Activated naive CD4-positive, alpha-beta T cell treated with anti-CD3 and anti-CD28 coated beads for 36 hours (primary cell): ENCODE data around the gene MAP3K3. TPM values are rescaled to one million over a fixed set of nuclear protein-coding genes. Genes with fewer than 3 reads are reported as not detected.
A peak's percentile ranks its signal among the peaks of the same experiment; 100 is the strongest.

Source experiments
- CTCF ChIA-PET: fragments of 350-600 bp; sonication (Branson Sonifier 250); formaldehyde crosslinking; loops from one replicate; lab custom pipeline; 2021; ENCODE audit warnings: antibody characterized with exemption; lab: Charles Lee
- DNase-seq: peaks from one replicate; pipeline ENCODE4 v3.0.0-alpha.2; 2020
- H3K27ac Mint-ChIP-seq: one replicate; pipeline ENCODE4 v1.8.0; 2021; ENCODE audit warnings: mild to moderate bottlenecking, mixed read lengths
- H3K27me3 Mint-ChIP-seq: one replicate; pipeline ENCODE4 v1.8.0; 2021; ENCODE audit warnings: low read depth, mixed read lengths
- H3K36me3 Mint-ChIP-seq: one replicate; pipeline ENCODE4 v1.8.0; 2021; ENCODE audit warnings: low read depth, mixed read lengths
- H3K4me1 Mint-ChIP-seq: one replicate; pipeline ENCODE4 v1.8.0; 2021; ENCODE audit warnings: low read depth, mixed read lengths
- H3K4me3 Mint-ChIP-seq: one replicate; pipeline ENCODE4 v1.8.0; 2021; ENCODE audit warnings: mild to moderate bottlenecking, moderate library complexity, mixed read lengths
- H3K9me3 Mint-ChIP-seq: one replicate; pipeline ENCODE4 v1.8.0; 2021; ENCODE audit warnings: mixed read lengths
- intact Hi-C: fragments of 100-400 bp; cut with micrococcal nuclease; formaldehyde crosslinking; loops from one replicate; pipeline ENCODE4 v1.15.1; 2023
- total RNA-seq, 2 experiments: library from RNA; stranded (reverse); gene quantifications; one replicate each; pipeline ENCODE4 v1.2.3, GENCODE V29; 2021

The MAP3K3 gene
- total RNA-seq, 2 experiments from 2014 or later: 28.8 to 29.6 TPM

DNA sequence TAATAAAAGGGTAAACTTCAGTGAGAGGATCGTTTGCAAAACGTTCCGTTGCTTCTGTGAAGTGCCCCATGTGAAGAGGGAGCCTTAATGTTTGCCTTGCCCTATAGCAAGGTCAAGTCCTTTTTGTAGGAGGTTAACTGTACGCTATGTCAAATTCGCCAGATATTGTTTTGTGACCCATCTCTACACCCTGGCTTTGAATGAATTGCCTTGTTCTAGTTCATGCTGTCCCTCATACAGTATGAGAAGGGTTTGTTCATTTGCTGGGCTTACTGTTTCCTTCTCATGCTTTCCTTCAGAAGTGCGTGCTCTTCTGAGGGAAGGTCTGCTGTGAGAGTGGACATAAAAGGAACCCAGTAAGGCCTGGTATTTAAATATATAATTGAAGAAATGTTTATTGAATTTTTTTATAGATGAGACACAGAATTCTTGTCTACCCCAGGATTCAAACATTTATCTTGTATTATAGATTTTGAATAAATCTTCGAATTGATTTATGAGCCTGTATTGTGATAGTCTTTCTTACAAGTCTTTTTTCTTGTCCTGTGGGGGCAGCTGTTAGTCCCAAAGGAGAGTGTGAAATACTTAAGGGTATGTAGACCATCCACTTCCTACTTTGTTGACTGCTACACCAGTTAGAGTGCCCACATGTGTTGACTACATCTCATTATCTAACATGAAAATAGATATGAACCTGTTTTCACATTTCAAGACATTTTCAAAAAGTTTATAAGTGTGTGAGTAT, 1.7 kb downstream of the MAP3K3 start:
- no peak for DNase-seq
- Mint-ChIP-seq H3K27ac (no peak overlapping the region), H3K4me3 (peak overlapping the region; percentile 97), H3K4me1 (peaks cover 39% of the 10 kb centered on the region), H3K36me3 (peaks cover 1% of the 10 kb centered on the region), H3K9me3 (no peaks in the 10 kb centered on the region), H3K27me3 (no peaks in the 10 kb centered on the region)
- CTCF ChIA-PET: interaction anchor here (0.6 to 2.7 kb wide), 6 partner anchors 12 to 198 kb away, joined by 3 to 10 read pairs (median 4); no protein-coding TSS in a partner anchor
- intact Hi-C loops: loop anchor here (5.0 kb wide), 1 partner anchor 883 kb away; the partner anchor contains the start of genes CEP95 and DDX5

DNA sequence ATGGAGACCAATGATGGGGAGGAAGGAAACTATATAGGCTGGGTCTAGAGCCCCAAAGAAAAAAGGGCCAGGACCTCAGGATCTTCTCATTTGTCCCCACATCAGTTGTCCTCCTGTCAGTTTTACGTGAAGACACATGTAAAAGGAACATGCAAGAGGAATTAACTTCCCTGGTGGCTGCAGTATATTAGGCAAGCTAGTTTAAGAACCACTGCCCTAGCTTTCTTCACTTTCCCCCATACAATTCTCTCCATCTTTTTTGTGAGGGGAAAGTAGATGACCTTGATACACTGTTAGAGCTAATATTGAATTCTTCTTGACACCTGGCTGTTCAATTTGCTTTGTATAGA, 2.3 kb downstream of the MAP3K3 start:
- Mint-ChIP-seq H3K4me3 (peak overlapping the region; percentile 15), H3K27me3 (no peaks in the 10 kb centered on the region), H3K36me3 (peaks cover 1% of the 10 kb centered on the region), H3K27ac (no peak overlapping the region), H3K4me1 (peaks cover 39% of the 10 kb centered on the region), H3K9me3 (no peaks in the 10 kb centered on the region)
- no peak for DNase-seq
- intact Hi-C loops: loop anchor here (5.0 kb wide), 1 partner anchor 883 kb away; the partner anchor contains the start of genes CEP95 and DDX5
- CTCF ChIA-PET: interaction anchor here (0.7 to 1.9 kb wide), 4 partner anchors 12 to 86 kb away, joined by 4 to 6 read pairs (median 4); no protein-coding TSS in a partner anchor

DNA sequence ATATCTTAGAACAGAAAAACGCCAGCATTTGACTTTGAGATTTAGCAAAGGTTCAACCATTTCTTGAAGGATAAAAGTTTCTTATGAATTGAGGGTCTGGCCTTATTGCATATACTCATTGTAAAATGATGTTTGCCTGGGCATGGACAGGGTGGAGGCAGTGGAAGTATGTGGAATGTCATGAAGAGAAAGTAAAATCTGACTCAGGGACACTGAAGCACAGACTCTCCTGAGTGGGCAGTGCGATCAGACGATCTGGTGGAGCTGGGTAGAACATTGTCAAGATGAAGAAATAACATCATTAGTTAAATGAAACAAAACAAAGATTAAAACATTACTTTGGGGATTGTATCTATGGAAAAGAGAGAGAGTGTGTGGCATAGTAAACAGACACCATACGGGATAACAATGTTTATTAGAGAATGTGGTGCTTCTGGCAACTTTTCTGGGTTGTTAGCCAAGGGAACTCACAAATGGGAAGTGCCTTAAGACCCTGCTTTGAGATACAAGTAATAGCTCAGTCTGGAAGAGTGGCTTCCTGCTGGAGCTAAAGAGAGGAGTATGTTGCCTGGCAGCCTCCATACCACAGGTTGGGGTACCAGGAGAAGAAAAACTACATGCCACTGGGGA, 4.4 kb downstream of the MAP3K3 start:
- H3K4me3 Mint-ChIP-seq: no peak overlapping the region
- H3K36me3 Mint-ChIP-seq: peaks cover 1% of the 10 kb centered on the region
- no peaks in the 10 kb centered on the region for H3K27me3 Mint-ChIP-seq
- CTCF ChIA-PET: interaction anchor here (0.6 to 2.8 kb wide), 7 partner anchors 13 to 791 kb away, joined by 3 to 16 read pairs (median 5); no protein-coding TSS in a partner anchor
- no peaks in the 10 kb centered on the region for H3K9me3 Mint-ChIP-seq
- no peak overlapping the region for H3K27ac Mint-ChIP-seq
- peaks cover 40% of the 10 kb centered on the region for H3K4me1 Mint-ChIP-seq
- no peak for DNase-seq
- intact Hi-C loops: no loop called here

DNA sequence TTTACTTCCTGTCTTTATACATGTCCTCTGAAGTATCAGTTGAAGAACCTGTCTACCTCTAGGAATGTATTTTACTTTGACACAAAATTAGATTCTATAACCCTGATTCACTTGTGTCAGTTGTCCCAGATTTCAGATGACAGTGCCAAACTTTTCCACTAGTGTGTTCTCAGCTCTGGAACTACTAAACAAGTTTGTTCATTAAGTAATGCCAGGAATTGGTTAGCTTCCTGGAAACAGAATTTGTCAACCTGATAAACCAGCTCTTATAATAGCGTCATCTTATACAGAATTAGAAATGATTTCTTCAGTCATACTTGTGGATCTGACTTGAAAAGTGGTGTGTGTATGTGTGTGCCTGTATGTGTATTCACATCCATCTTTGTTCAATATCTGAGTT, 7.4 kb downstream of the MAP3K3 start:
- Mint-ChIP-seq H3K27me3 (no peaks in the 10 kb centered on the region), H3K4me1 (peaks cover 42% of the 10 kb centered on the region)

DNA sequence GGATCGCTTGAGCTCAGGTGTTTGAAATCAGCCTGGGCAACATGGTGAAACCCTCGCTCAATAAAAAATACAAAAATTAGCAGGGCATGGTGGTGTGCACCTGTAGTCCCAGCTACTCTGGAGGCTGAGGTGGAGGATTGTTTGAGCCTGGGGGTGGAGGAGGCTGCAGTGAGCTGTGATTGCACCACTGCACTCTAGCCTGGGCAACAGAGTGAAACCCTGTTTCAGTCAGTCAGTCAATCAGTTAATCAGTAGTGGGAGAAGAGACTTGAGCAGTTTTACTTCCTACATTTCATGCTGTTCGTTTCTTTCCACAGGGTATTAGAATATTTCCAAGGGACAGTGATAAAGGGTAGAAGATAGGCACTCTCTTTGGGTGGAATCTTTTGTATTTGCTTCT, 8.8 kb downstream of the MAP3K3 start:
- Mint-ChIP-seq H3K36me3 (peaks cover 7% of the 10 kb centered on the region), H3K27me3 (no peaks in the 10 kb centered on the region), H3K4me3 (no peak overlapping the region), H3K4me1 (peaks cover 29% of the 10 kb centered on the region), H3K27ac (no peak overlapping the region), H3K9me3 (no peaks in the 10 kb centered on the region)
- intact Hi-C loops: no loop called here
- CTCF ChIA-PET: no interaction called here
- DNase-seq: no peak

More for the DNA sequence above, 7.4 kb downstream of the MAP3K3 start:
- no peaks in the 10 kb centered on the region for H3K9me3 Mint-ChIP-seq
- no peak overlapping the region for H3K4me3 Mint-ChIP-seq
- intact Hi-C loops: no loop called here
- no peak overlapping the region for H3K27ac Mint-ChIP-seq
- no peak for DNase-seq
- CTCF ChIA-PET: no interaction called here
- peaks cover 4% of the 10 kb centered on the region for H3K36me3 Mint-ChIP-seq

DNA sequence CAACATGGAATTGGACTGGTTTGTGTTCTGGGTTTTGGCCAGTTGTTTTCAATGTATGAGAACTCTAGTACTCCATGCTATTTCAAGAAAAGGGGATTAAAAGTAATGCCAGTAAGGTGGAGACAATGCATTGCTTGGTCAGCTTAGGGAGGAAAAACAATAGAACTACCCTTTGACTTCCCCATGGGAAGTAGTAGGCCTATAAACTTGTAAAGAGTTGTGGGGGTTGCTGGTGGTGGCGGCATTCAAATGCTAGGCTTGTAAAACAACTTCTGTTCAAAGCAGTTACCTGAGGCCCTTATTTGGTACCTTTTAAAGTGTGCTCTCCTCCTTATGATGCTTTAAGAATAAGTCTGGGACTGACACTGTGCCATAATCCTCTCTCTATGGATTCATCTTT, 9.4 kb downstream of the MAP3K3 start:
- Mint-ChIP-seq H3K9me3 (no peaks in the 10 kb centered on the region), H3K27me3 (no peaks in the 10 kb centered on the region), H3K4me3 (no peak overlapping the region), H3K36me3 (peaks cover 11% of the 10 kb centered on the region), H3K4me1 (peaks cover 28% of the 10 kb centered on the region), H3K27ac (no peak overlapping the region)
- CTCF ChIA-PET: no interaction called here
- no peak for DNase-seq
- intact Hi-C loops: no loop called here

DNA sequence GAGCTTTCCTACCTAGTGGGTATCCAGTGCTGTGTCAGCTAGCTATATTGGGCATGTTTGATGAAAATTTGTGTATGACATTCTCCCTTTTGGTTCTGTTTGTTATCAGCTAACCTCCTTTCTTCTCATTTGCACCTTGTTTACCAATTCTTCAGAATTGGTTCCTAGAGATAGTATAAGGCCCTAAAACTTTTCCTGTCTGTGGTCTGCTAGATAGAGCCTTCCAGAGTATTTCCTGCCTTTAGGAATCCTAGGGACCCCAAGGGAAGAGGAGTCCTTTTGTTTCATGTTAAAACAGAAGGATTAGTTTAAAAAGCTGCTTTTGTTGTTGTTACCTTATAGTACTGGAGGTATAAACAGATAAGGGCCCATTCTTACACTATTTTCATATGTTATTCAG, 11.5 kb downstream of the MAP3K3 start:
- H3K9me3 Mint-ChIP-seq: no peaks in the 10 kb centered on the region
- H3K27me3 Mint-ChIP-seq: no peaks in the 10 kb centered on the region
- DNase-seq: no peak
- peaks cover 11% of the 10 kb centered on the region for H3K36me3 Mint-ChIP-seq
- intact Hi-C loops: no loop called here
- CTCF ChIA-PET: interaction anchor here (0.6 kb wide), 1 partner anchor 8 kb away, joined by 6 read pairs; no protein-coding TSS in a partner anchor
- no peak overlapping the region for H3K4me3 Mint-ChIP-seq
- H3K4me1 Mint-ChIP-seq: peaks cover 24% of the 10 kb centered on the region
- no peak overlapping the region for H3K27ac Mint-ChIP-seq

DNA sequence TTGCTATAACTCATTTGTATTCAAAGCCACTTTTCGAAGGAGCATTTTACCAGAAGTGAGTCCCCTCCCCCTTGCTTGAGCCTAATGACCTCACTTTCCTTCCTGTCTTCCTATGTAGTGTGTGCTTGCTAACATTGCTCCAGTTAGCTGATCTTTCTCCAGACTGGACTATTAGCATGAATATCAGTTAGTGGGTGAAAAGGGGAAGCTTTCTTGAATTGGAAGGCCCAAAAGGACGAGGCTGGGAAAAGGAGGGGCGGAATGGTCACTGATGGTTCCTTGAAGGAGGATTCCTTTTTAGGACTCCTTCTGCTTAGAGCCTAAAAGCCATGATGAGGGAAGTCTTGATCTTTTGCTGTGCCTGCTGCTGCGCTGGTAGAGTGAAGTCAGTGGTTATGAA, 11.9 kb downstream of the MAP3K3 start:
- CTCF ChIA-PET: interaction anchor here (1.4 to 2.2 kb wide), 2 partner anchors 19 to 22 kb away, joined by 4 to 5 read pairs; no protein-coding TSS in a partner anchor

DNA sequence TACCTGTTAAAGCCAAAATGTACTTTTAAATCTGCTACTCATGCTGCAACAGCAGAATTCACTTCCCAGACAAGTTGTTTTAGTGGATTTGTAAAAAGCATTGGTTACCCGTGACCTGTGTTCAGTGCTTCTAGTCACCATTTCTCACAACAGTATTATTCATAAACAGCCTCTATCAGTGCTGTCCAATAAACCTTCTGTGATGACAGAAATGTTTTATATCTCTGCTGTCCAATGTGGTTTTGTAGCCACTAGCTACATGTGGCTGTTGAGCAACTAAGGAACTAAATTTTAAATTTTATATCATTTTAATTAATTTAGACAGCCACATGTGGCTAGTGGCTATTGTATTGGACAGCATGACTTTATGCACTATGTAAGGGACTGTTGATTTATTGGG, 12.6 kb downstream of the MAP3K3 start:
- no peak for DNase-seq
- intact Hi-C loops: no loop called here
- H3K27ac Mint-ChIP-seq: no peak overlapping the region
- H3K27me3 Mint-ChIP-seq: no peaks in the 10 kb centered on the region
- H3K36me3 Mint-ChIP-seq: peaks cover 11% of the 10 kb centered on the region
- no peaks in the 10 kb centered on the region for H3K9me3 Mint-ChIP-seq
- H3K4me1 Mint-ChIP-seq: peaks cover 31% of the 10 kb centered on the region
- CTCF ChIA-PET: interaction anchor here (1.1 to 2.2 kb wide), 4 partner anchors 20 to 75 kb away, joined by 3 to 5 read pairs (median 4); no protein-coding TSS in a partner anchor
- H3K4me3 Mint-ChIP-seq: no peak overlapping the region

More for the DNA sequence above, 11.9 kb downstream of the MAP3K3 start:
- Mint-ChIP-seq H3K4me3 (no peak overlapping the region), H3K36me3 (peaks cover 11% of the 10 kb centered on the region), H3K27ac (peak overlapping the region; percentile 17), H3K4me1 (peaks cover 29% of the 10 kb centered on the region), H3K9me3 (no peaks in the 10 kb centered on the region), H3K27me3 (no peaks in the 10 kb centered on the region)
- DNase-seq: no peak
- intact Hi-C loops: no loop called here

DNA sequence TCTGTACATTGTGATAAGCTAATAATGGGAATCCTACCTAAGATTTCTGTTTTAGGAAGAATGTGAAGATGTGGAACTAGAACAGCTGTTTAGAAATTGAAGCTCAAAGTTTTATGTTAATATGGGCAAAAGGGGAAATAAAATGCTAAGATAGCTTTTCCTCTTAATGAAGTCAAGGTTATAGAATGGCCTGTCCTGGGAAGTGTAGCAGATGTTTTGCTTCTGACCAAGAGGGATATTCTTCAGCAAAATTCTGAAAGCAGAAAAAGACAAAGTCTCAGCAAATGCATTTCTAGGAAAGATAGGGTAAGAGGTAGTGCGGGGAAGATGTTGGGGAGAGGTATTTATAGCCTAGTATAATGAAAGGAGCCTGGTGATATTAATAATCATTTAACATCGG, 13.1 kb downstream of the MAP3K3 start:
- H3K36me3 Mint-ChIP-seq: peaks cover 11% of the 10 kb centered on the region
- CTCF ChIA-PET: interaction anchor here (1.1 to 2.2 kb wide), 4 partner anchors 20 to 75 kb away, joined by 3 to 5 read pairs (median 4); no protein-coding TSS in a partner anchor
- peaks cover 34% of the 10 kb centered on the region for H3K4me1 Mint-ChIP-seq
- DNase-seq: no peak
- no peaks in the 10 kb centered on the region for H3K9me3 Mint-ChIP-seq
- no peak overlapping the region for H3K4me3 Mint-ChIP-seq
- no peaks in the 10 kb centered on the region for H3K27me3 Mint-ChIP-seq
- no peak overlapping the region for H3K27ac Mint-ChIP-seq
- intact Hi-C loops: no loop called here

DNA sequence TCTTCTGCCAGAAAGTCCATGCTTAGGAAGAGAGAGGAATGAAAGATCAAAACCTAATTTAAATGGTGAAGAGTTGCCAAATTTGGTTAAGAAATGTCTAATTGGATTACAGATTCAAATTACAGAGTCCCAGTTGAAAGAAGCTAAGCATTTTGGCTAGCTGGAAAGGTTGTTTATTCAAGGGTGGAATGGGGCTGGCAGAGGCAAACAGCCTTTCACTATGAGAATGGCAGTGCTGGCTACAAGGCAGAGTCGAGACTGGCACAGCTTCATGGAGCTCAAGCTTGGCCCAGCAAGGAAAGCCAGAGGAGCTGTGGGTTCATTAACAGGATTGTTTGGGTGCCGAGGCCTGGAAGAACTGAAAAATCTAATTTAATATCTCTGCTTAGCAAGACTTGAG, 13.6 kb downstream of the MAP3K3 start:
- no peaks in the 10 kb centered on the region for H3K9me3 Mint-ChIP-seq
- DNase-seq: no peak
- no peak overlapping the region for H3K27ac Mint-ChIP-seq
- peaks cover 11% of the 10 kb centered on the region for H3K36me3 Mint-ChIP-seq
- peaks cover 32% of the 10 kb centered on the region for H3K4me1 Mint-ChIP-seq
- H3K4me3 Mint-ChIP-seq: no peak overlapping the region
- no peaks in the 10 kb centered on the region for H3K27me3 Mint-ChIP-seq
- intact Hi-C loops: no loop called here
- CTCF ChIA-PET: interaction anchor here (0.9 to 2.2 kb wide), 6 partner anchors 21 to 210 kb away, joined by 3 to 5 read pairs (median 4); no protein-coding TSS in a partner anchor

DNA sequence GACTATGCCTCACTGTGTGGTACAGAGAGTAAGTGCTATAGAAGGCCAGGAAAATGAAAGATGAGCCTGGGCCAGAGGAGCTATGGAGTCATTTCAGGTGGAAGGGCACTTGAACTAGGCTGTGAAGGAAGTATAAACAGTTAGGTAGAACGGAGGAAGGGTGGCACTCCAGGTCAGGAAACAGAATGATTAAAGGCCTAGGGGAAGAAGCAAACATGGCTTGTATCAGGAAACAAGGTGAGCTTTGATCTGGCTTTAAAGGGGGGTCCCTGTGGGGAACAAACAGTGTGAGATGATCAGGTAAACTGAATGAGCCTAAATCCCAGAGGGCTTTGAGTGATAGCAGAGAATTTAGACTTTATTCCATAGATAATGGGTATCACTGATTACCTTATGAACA, 16.9 kb downstream of the MAP3K3 start:
- H3K9me3 Mint-ChIP-seq: no peaks in the 10 kb centered on the region
- H3K4me1 Mint-ChIP-seq: peaks cover 20% of the 10 kb centered on the region
- intact Hi-C loops: no loop called here
- no peaks in the 10 kb centered on the region for H3K27me3 Mint-ChIP-seq
- H3K36me3 Mint-ChIP-seq: peaks cover 10% of the 10 kb centered on the region
- no peak overlapping the region for H3K4me3 Mint-ChIP-seq
- CTCF ChIA-PET: interaction anchor here (0.9 to 1.2 kb wide), 3 partner anchors 17 to 214 kb away, joined by 3 to 4 read pairs (median 3); no protein-coding TSS in a partner anchor
- H3K27ac Mint-ChIP-seq: no peak overlapping the region
- DNase-seq: peak; percentile 10
